ENCODE measurements around the gene TSPAN11.
"Not testable (repeated sequence)": the region's sequence is repeated elsewhere in the genome, so short reads cannot be mapped to it uniquely, and the experiment has no call there.

The TSPAN11 gene

GRCh38 chr12:31019561-31019960 is 93.0 kb downstream of the TSPAN11 start:
- DNase-seq (ENCODE audit: low read depth in 2 of 2), result no peak

- no peak for DNase-seq (ENCODE audit: low read depth in 2 of 2)
Observed at GRCh38 chr12:31019976-31020375, 93.4 kb downstream of the TSPAN11 start.

- DNase-seq (ENCODE audit: low read depth in 2 of 2), result no peak
Observed at GRCh38 chr12:31020385-31021166, 94.0 kb downstream of the TSPAN11 start.

GRCh38 chr12:31021181-31021580 is 94.6 kb downstream of the TSPAN11 start:
- DNase-seq (ENCODE audit: low read depth in 2 of 2), result no peak

GRCh38 chr12:31021809-31022494 is 95.4 kb downstream of the TSPAN11 start:
- no peak for DNase-seq (ENCODE audit: low read depth in 2 of 2)

GRCh38 chr12:31023271-31023724 is 96.8 kb downstream of the TSPAN11 start:
- no peak for DNase-seq (ENCODE audit: low read depth in 2 of 2)

- no peak for DNase-seq (ENCODE audit: low read depth in 2 of 2)
Observed at GRCh38 chr12:31026202-31026601, 99.7 kb downstream of the TSPAN11 start.

- not testable (repeated sequence) for DNase-seq (ENCODE audit: low read depth in 2 of 2)
Observed at GRCh38 chr12:31027006-31027405, 100.5 kb downstream of the TSPAN11 start.

GRCh38 chr12:31029468-31029867 is 102.9 kb downstream of the TSPAN11 start:
- DNase-seq (ENCODE audit: low read depth in 2 of 2), result no peak

- no peak for DNase-seq (ENCODE audit: low read depth in 2 of 2)
Observed at GRCh38 chr12:31029916-31030562, 103.5 kb downstream of the TSPAN11 start.

GRCh38 chr12:31031951-31032335 is 105.4 kb downstream of the TSPAN11 start:
- no peak for DNase-seq (ENCODE audit: low read depth in 2 of 2)

GRCh38 chr12:31033146-31033545 is 106.6 kb downstream of the TSPAN11 start:
- DNase-seq (ENCODE audit: low read depth in 2 of 2), result no peak

GRCh38 chr12:31033681-31034080 is 107.1 kb downstream of the TSPAN11 start:
- no peak for DNase-seq (ENCODE audit: low read depth in 2 of 2)

GRCh38 chr12:31034372-31034771 is 107.8 kb downstream of the TSPAN11 start:
- DNase-seq (ENCODE audit: low read depth in 2 of 2), result no peak

- DNase-seq (ENCODE audit: low read depth in 2 of 2), result no peak
Observed at GRCh38 chr12:31035226-31035625, 108.7 kb downstream of the TSPAN11 start.

- no peak for DNase-seq (ENCODE audit: low read depth in 2 of 2)
Observed at GRCh38 chr12:31035967-31036665, 109.6 kb downstream of the TSPAN11 start.

- DNase-seq (ENCODE audit: low read depth in 2 of 2), result no peak
Observed at GRCh38 chr12:31037028-31037427, 110.5 kb downstream of the TSPAN11 start.

GRCh38 chr12:31037931-31038330 is 111.4 kb downstream of the TSPAN11 start:
- no peak for DNase-seq (ENCODE audit: low read depth in 2 of 2)

- DNase-seq (ENCODE audit: low read depth in 2 of 2), result no peak
Observed at GRCh38 chr12:31041033-31041564, 114.6 kb downstream of the TSPAN11 start.

Measured in activated CD4-positive, alpha-beta T cell treated with anti-CD3 and anti-CD28 coated beads for 24 hours (primary cell).